Bronchial epithelial cell (primary cell): ENCODE results near the gene ACTL10. TPM values are rescaled to one million over a fixed set of nuclear protein-coding genes. Genes with fewer than 3 reads are reported as not detected.

Source experiments
- DNase-seq: peaks from one replicate; pipeline ENCODE4 v3.0.0-alpha.2; 2010; ENCODE audit warnings: low read depth
- FAIRE-seq: peaks from 2 replicates; lab custom pipeline; 2011; peaks lifted over from hg19 to GRCh38; lab: Jason Lieb, UNC
- H3K27me3 ChIP-seq: 2 replicates; pipeline ENCODE4 v1.5.1; 2011; ENCODE audit warnings: low read length; ENCODE audit not compliant: control insufficient read depth, insufficient read depth
- H3K36me3 ChIP-seq: 2 replicates; pipeline ENCODE4 v1.5.1; 2011; ENCODE audit warnings: low read length; ENCODE audit not compliant: control insufficient read depth, insufficient read depth
- H3K4me3 ChIP-seq: 2 replicates; pipeline ENCODE4 v1.5.1; 2011; ENCODE audit warnings: mild to moderate bottlenecking, low read depth, low read length, control low read depth
- total RNA-seq: library from RNA; depleted of rRNA; stranded (reverse); fragments of >200 nt; gene quantifications from 2 replicates; pipeline ENCODE4 v1.2.1, GENCODE V29; 2014
- TF ChIP-seq, protein P1 (sequence below): IDR thresholded peaks from 2 replicates; pipeline ENCODE4 v1.5.1; 2011; ENCODE audit warnings: mild to moderate bottlenecking, moderate library complexity, low read length, control low read depth, inconsistent platforms; ENCODE audit not compliant: insufficient read depth, severe bottlenecking

Gene ACTL10
- total RNA-seq, 1 donor from 2014 or later = 1.6 TPM

DNA sequence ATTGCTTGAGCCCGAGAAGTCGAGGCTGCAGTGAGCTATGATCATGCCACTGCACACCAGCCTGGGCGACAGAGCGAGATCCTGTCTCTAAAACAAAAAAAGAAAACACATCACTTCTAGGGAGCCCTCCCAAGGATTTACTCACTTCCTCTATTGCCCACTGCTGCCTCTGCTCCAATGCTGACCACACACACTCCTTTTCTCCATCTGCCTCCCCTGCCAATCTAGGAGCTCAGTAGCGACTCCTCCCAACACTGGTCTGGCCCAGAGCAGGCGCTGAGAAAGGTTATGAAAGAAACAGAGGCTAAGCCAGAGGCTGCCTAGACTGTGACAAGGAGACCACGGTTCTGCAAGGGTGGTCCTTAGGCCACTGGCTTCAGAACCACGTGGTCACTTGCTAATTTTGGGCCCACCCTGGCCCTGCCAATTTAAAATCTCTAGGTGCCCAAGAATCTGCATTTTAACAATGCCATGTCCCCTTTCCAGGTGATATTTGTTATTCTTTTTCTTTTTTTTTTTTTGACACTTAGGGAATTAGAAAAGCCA, 20.7 kb downstream of the ACTL10 start:
- FAIRE-seq = no peak
- TF ChIP-seq, protein P1, sequence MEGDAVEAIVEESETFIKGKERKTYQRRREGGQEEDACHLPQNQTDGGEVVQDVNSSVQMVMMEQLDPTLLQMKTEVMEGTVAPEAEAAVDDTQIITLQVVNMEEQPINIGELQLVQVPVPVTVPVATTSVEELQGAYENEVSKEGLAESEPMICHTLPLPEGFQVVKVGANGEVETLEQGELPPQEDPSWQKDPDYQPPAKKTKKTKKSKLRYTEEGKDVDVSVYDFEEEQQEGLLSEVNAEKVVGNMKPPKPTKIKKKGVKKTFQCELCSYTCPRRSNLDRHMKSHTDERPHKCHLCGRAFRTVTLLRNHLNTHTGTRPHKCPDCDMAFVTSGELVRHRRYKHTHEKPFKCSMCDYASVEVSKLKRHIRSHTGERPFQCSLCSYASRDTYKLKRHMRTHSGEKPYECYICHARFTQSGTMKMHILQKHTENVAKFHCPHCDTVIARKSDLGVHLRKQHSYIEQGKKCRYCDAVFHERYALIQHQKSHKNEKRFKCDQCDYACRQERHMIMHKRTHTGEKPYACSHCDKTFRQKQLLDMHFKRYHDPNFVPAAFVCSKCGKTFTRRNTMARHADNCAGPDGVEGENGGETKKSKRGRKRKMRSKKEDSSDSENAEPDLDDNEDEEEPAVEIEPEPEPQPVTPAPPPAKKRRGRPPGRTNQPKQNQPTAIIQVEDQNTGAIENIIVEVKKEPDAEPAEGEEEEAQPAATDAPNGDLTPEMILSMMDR = no peak
- no peaks in the 10 kb centered on the region for H3K36me3 ChIP-seq
- no peak for DNase-seq
- H3K4me3 ChIP-seq = no peak overlapping the region
- H3K27me3 ChIP-seq = no peaks in the 10 kb centered on the region

DNA sequence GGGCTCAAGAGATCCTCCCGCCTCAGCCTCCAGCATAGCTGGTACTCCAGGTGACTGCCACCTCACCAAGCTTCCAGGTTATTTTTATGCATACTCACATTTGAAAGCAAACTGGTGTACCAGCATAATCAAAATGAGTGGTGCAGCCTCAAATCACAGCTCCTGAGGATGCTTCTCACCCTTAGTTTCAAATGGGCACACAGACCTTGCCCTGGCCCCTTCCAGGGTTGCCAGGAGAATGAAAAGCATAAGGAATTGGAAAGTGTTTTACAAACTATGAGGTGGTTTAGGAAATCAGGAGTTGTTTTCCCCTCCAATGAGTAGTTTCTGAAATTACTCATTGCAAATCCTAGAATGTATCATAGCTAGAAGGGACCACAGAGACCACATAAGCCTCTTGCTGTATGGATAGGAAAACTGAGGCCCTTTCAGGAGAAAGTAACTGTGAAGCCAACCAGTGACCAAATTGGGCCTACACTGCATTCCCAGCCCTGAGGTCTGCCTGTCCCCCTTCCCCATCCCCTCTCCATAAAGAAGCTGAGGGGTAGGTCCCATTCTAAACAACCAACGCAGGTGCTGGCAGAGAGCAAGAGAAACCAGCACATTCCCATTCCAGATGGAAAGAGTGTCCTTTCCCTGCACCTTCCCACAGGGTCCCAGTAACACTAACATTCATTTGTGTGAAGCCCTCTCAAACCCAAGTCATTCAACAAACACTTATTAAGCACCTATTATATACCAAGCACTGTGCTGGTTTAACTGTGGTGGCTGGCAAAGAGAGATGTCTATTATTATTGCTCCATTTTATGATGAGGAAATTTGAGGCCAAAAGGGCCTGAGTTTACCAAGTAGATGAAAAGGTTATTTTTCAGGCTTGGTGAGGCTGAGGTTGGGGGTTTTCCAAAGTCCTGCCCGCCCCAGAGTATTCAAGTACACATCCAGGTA, 21.5 kb downstream of the ACTL10 start:
- Histone ChIP-seq H3K4me3 (no peak overlapping the region), H3K27me3 (no peaks in the 10 kb centered on the region), H3K36me3 (no peaks in the 10 kb centered on the region)
- FAIRE-seq = no peak
- no peak for DNase-seq
- TF ChIP-seq, protein P1 = no peak

DNA sequence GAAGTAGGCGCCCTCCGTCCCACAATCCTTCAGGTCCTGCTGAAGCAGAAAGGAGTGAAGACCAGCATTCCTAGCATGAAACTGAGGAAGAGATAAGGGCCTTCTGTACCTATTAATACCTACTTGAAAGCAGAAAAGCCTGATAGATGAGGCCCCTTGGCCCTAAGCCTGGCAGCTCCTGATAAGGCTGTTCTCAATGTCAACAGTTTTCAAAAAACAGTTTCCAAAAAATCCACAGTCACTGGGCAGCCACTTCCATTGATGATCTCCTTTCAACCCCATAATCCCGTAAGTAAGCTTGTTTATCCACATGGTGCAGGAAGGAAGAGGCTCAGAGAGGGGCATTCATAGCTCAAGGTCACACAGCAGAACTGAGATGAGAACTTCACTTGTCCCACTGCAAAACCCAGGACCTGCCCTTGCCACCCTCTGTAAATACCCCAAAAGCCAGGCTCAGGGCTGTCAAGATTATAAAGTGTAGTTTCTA, 22.2 kb downstream of the ACTL10 start:
- H3K27me3 ChIP-seq = no peaks in the 10 kb centered on the region
- FAIRE-seq (no peak), DNase-seq (no peak)
- H3K36me3 ChIP-seq = no peaks in the 10 kb centered on the region
- no peak overlapping the region for H3K4me3 ChIP-seq
- TF ChIP-seq, protein P1 = no peak

DNA sequence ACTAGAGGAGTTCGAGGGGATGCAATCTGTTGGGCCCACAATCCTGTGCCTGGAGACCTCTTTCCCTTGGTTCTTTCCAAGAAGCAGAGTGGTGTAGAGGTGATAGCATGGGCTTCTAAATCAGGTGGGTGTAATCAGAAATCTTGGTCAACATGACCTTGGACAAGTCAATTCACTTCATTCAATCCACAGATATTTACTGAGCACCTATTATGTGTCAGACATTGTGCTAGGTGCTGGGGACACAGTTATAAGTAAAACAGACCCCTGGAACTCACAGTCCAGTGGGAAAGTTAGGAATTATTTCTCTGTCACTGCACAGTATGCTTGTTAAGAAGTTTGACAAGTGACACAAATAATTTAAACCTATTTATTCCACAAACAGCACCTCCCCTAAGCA, 22.8 kb downstream of the ACTL10 start:
- Histone ChIP-seq H3K36me3 (no peaks in the 10 kb centered on the region), H3K27me3 (no peaks in the 10 kb centered on the region), H3K4me3 (no peak overlapping the region)
- FAIRE-seq (no peak), DNase-seq (no peak)
- TF ChIP-seq, protein P1 = no peak

DNA sequence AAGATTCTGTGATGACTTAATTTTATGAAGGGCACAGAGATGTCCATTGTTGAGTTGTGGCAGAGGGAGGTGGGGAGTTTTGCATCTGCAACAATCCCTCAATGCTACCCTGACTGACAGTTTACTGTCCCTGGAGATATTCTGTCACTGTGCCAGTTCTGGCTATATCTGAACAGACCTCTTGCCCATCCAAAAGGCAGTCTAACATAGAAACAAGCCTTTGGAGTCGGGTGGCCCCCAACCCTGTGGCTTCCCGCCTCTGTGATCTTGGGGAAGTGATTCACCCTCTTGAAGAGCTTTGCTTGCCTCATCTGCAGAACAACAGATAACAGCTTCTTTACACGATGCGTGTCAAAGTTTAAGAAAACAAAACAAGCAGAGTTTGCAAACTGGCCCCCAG, 23.2 kb downstream of the ACTL10 start:
- TF ChIP-seq, protein P1 = no peak
- no peak for FAIRE-seq
- Histone ChIP-seq H3K36me3 (no peaks in the 10 kb centered on the region), H3K27me3 (no peaks in the 10 kb centered on the region), H3K4me3 (no peak overlapping the region)
- DNase-seq = no peak
